AG08395 (cell line): ENCODE data around the gene TATDN3.
"Not testable (repeated sequence)": the region's sequence is repeated elsewhere in the genome, so short reads cannot be mapped to it uniquely, and the experiment has no call there.

Experiments used
- DNase-seq: peaks from one replicate; pipeline ENCODE4 v3.0.0; 2012; ENCODE audit warnings: mixed read lengths, low spot score

Gene TATDN3

GRCh38 chr1:212791676-212792395 is at the start of gene TATDN3, which contains the start of gene NSL1:
Gene TATDN3 (plus strand): TSS chr1:212791894. CDS start chr1:212791922, 28 bp downstream.
Gene NSL1 (minus strand): TSS chr1:212791777. CDS start chr1:212791763, 14 bp downstream.
- DNase-seq = peak; percentile 85

- no peak for DNase-seq
Observed at GRCh38 chr1:212743901-212744475, 47.7 kb upstream of the TATDN3 start.

GRCh38 chr1:212745303-212745702 is 46.4 kb upstream of the TATDN3 start:
- no peak for DNase-seq

- no peak for DNase-seq
Observed at GRCh38 chr1:212746546-212746945, 45.1 kb upstream of the TATDN3 start.

- DNase-seq = peak; percentile 84
Observed at GRCh38 chr1:212749821-212750535, 41.7 kb upstream of the TATDN3 start.

- peak; percentile 26 for DNase-seq
Observed at GRCh38 chr1:212752252-212752933, 39.3 kb upstream of the TATDN3 start.

- no peak for DNase-seq
Observed at GRCh38 chr1:212752934-212753497, 38.7 kb upstream of the TATDN3 start.

- DNase-seq = no peak
Observed at GRCh38 chr1:212753749-212754148, 37.9 kb upstream of the TATDN3 start.

GRCh38 chr1:212754193-212754592 is 37.5 kb upstream of the TATDN3 start:
- DNase-seq = no peak

- no peak for DNase-seq
Observed at GRCh38 chr1:212754680-212755079, 37.0 kb upstream of the TATDN3 start.

- DNase-seq = no peak
Observed at GRCh38 chr1:212759683-212760082, 32.0 kb upstream of the TATDN3 start.

- DNase-seq = no peak
Observed at GRCh38 chr1:212760126-212760823, 31.4 kb upstream of the TATDN3 start.

GRCh38 chr1:212762234-212762633 is 29.5 kb upstream of the TATDN3 start:
- DNase-seq = no peak

GRCh38 chr1:212762839-212763238 is 28.9 kb upstream of the TATDN3 start:
- DNase-seq = no peak

- not testable (repeated sequence) for DNase-seq
Observed at GRCh38 chr1:212764718-212765281, 26.9 kb upstream of the TATDN3 start.

- not testable (repeated sequence) for DNase-seq
Observed at GRCh38 chr1:212766825-212767224, 24.9 kb upstream of the TATDN3 start.

GRCh38 chr1:212769459-212770167 is 22.1 kb upstream of the TATDN3 start:
- no peak for DNase-seq

GRCh38 chr1:212771341-212771740 is 20.4 kb upstream of the TATDN3 start:
- no peak for DNase-seq

GRCh38 chr1:212773011-212773410 is 18.7 kb upstream of the TATDN3 start:
- DNase-seq = no peak

- DNase-seq = no peak
Observed at GRCh38 chr1:212774584-212774983, 17.1 kb upstream of the TATDN3 start.
